NCI-H345 treated with DMSO at 0.1 percent for 48 hours (cell line): Measurements from ENCODE around the gene GRAMD1C.
"Not testable (repeated sequence)": the region's sequence is repeated elsewhere in the genome, so short reads cannot be mapped to it uniquely, and the experiment has no call there.

Experiments
- DNase-seq: peaks from one replicate; lab custom pipeline; 2025; ENCODE audit not compliant: unreplicated experiment; lab: John Stamatoyannopoulos, UW

The GRAMD1C gene

DNA sequence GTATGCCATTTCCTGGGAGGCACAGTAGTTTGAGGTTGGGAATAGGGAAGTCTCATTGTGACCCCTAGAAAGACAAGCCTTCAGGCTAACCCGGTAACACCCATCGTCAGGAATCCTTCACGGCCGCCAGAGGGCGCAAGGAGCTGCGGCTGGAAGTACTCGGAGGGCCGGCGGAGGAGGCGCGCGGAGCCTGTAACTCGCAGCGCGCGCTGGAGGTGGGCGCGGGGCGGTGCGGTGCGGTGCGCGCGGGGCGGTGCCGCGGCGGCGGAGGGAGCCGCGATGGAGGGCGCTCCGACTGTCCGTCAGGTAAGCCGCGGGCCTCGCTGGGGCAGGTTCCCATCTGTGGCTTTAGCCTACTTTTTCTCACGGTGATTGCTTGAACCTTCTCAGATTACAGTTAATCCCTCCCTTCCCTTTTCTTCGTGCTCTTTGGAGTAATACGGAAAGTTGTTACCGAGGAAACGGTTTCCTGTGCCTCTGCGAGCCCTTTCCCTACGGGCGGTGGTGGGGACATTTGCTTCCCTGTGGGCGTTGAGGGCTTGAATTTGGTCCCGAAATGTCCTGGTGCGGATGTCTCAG is at the start of gene GRAMD1C:
Gene GRAMD1C (plus strand): TSS at position 158 of the 579 bp plus-strand sequence. CDS start 122 bp downstream, at position 280.
- peak; percentile 74 for DNase-seq

DNA sequence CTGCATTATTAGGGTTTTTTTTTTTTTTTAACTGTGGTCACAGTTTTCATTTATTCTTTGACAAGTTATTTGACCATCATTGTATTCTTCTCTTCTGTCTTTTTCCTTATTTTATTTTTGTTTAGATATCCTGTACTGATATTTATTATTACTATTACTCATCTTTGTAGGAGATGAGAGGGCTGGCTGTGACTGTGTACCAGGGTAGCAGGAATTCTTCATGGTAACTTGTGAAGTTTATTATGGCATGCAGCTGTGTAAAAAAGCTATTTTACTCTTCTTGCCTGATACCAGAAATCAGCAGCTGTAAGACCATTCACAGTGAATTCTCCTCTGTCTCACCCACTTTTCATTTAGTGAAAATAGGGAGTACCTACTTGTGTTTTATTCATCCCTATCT is 47.2 kb upstream of the GRAMD1C start:
- no peak for DNase-seq

DNA sequence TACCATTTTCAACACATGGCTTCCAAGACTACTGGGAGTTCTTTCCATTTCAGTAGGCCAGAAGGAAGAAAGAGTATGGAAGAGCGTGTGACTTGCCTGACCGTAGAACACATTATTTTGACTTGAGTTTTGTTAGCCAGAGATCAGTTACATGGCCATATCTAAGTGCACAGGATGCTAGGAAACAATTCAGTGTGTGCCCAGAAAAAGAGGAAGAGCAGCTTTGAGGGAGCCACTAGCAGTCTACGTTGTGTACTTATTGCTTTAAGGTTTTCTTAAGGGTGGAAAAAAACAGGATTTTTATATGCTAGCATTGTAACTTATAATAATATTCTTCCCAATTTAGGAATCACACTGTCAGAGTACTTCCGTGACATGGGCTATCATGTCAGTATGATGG is 44.1 kb upstream of the GRAMD1C start:
- no peak for DNase-seq

DNA sequence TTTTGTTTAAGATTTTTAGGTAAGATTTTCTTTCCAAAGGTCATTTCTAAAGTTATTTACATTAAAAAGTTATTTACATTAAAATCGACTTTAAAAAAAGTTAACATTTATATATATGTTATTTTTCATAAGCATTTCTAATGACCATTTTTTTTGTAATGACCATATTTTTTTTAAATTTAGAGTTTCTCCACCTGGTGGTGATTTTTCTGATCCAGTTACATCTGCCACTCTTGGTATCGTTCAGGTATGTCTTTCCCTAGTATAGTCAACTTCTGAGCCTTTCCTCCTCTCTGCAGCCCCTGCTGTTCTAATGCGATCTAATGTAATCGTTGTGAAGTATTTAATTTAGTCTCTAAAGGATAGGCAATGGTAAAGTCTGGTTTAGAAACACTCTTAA is 42.9 kb upstream of the GRAMD1C start:
- DNase-seq, result no peak

GRCh38 chr3:113802795-113803455 is 35.7 kb upstream of the GRAMD1C start:
- no peak for DNase-seq

- no peak for DNase-seq
Measured at GRCh38 chr3:113804661-113805060, 33.9 kb upstream of the GRAMD1C start.

GRCh38 chr3:113805249-113805648 is 33.3 kb upstream of the GRAMD1C start:
- no peak for DNase-seq

DNA sequence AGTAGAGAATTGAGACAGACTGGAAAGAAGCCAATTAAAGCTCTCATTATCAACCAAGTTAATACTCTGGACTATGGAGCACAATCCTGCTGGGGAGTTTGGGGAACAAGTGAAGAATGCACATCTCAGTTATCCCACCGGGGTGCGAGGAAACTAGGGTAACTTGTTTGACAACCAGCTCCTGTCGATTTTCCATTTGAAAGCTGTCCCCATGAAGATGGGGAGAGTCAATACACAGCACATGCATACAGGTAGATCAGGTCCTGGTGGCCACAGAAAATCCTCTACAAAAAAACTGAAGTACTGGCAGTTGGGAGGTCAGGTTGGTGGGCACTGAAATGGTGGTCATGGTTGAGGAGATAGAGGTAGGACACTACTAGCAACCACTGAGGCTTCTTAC is 25.7 kb upstream of the GRAMD1C start:
- no peak for DNase-seq

DNA sequence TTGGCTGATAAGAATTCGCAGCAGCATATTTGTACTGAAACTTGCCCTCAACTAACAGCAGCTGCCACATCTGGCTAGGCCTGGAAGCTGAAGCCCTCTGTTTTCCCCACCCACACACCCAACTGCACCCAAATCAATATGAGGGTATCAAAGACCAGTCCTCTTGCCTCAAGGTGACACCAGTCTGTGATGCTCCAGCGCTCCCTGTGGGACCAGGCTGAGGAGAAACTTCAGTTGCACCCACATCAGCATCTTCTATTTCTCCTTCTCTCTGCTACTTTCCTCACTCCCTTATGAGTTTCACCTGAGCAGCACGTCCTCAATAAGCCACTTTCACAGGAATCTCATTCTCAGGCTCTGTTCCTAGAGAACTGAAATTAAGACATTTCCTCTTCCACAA is 18.7 kb upstream of the GRAMD1C start:
- DNase-seq, result no peak

DNA sequence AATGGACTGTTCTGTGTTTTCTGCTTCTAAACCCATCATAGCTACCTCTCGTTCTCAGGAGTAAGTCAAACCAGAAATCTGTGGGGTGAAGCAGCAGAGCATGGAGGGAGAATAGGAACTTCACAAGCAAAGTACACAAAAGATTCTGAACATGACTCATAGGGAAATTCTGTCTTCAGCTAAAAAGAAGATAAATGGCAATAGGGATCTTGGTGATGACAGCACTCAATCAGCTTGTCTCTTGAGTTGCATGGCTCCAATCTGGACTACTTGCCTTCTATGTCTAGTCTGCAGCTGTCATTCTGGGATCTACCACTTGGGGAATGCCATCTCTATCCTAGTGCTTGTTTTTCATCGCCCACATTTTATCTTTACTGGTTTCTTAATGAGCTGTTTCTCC is 13.5 kb upstream of the GRAMD1C start:
- no peak for DNase-seq

DNA sequence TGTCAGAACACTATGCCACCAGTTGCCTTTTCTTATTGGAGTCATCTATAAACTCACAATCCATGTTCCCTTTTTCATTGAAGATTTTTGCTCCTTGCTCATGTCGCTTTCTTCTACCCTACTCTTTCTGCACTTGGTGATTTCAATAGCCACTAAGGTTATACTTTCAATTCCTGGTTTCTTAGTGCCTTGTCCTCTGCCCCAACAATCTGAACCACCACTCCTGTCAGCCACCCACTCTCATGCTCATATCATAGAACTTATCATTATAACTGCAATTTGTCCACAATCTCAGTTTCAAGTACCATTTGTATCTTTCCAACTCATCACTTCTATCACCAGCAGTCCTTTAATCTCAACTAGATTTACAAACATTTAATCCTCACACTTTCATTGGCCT is 10.0 kb upstream of the GRAMD1C start:
- no peak for DNase-seq

- no peak for DNase-seq
Measured at GRCh38 chr3:113829576-113830354, 8.8 kb upstream of the GRAMD1C start.

DNA sequence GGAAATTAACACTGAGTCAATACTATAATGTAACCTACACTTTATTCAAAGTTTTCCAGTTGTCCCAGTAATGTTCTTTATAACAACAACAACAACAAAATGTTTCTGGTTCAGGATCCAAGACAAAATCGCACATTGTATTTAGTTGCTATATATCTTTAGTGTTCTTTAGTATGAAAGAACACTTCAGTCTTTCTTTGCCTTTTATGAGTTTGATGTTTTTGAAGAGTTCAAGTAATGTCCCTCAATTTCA is 7.6 kb upstream of the GRAMD1C start:
- DNase-seq, result no peak

- no peak for DNase-seq
Measured at GRCh38 chr3:113832477-113833164, 6.0 kb upstream of the GRAMD1C start.

DNA sequence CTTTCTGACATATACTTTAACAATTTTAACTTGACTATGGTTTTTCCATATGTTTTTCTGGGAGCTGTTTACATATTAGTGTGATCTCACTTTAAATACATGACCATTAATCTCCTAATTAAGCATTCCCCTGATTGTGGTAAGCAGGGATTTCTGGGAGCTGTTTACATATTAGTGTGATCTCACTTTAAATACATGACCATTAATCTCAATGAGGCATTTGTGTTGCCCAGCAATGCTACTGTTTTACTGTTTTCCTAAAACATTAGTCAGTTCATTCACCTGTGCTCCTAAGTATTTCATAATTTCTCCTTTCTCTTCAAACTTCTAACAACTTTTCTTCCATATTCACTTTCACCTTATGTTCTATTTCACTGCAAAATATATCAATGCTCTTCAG is 3.6 kb upstream of the GRAMD1C start:
- no peak for DNase-seq

- no peak for DNase-seq
Measured at GRCh38 chr3:113839551-113839950, 963 bp downstream of the GRAMD1C start.

- DNase-seq, result peak; percentile 9
Measured at GRCh38 chr3:113844622-113845222, 6.1 kb downstream of the GRAMD1C start.

- no peak for DNase-seq
Measured at GRCh38 chr3:113847247-113847646, 8.7 kb downstream of the GRAMD1C start.

- no peak for DNase-seq
Measured at GRCh38 chr3:113847664-113848461, 9.3 kb downstream of the GRAMD1C start.

DNA sequence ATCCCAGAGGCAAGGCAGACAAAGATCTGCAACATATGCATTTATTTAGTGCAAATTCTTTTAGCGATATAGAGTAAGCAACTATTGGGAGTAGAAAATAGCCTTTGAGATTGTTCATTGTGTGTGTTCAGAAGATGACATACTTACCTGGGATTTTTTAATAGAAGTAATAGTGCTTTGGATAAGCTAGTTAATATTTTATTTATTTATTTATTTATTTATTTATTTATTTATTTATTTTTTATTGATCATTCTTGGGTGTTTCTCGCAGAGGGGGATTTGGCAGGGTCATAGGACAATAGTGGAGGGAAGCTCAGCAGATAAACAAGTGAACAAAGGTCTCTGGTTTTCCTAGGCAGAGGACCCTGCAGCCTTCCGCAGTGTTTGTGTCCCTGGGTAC is 10.5 kb downstream of the GRAMD1C start:
- not testable (repeated sequence) for DNase-seq

DNA sequence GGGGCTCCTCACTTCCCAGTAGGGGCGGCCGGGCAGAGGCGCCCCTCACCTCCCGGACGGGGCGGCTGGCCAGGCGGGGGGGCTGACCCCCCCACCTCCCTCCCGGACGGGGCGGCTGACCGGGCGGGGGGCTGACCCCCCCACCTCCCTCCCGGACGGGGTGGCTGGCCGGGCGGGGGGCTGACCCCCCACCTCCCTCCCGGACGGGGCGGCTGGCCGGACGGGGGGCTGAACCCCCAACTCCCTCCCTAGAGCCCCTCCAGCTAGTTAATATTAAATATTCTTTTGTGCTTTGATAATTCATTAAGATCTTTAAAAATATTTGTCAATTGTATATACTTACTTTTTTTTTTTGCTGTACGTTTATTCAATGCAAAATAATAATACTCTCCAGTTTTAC is 11.3 kb downstream of the GRAMD1C start:
- DNase-seq, result not testable (repeated sequence)
